NB4 (cell line): ENCODE measurements around the gene FBXL17.

Experiments used
- DNase-seq: peaks from one replicate; pipeline ENCODE4 v3.0.0; 2010; ENCODE audit warnings: low read depth
- H3K4me3 ChIP-seq: one replicate; pipeline ENCODE4 v1.5.1; 2011; ENCODE audit warnings: mild to moderate bottlenecking, low read depth, low read length, moderate library complexity
- MAX ChIP-seq: IDR thresholded peaks from 2 replicates; pipeline ENCODE4 v1.6.1; 2011; ENCODE audit warnings: low read depth, low read length
- MYC ChIP-seq: IDR thresholded peaks from 2 replicates; pipeline ENCODE4 v1.6.1; 2011; ENCODE audit warnings: low read depth, low read length
- POLR2A ChIP-seq: IDR thresholded peaks from 2 replicates; pipeline ENCODE4 v1.6.1; 2011; ENCODE audit warnings: mild to moderate bottlenecking; ENCODE audit not compliant: insufficient read length; ENCODE audit errors: extremely low read depth
- TF ChIP-seq, protein P1 (sequence below): IDR thresholded peaks from one replicate; pipeline ENCODE4 v1.5.1; 2012; ENCODE audit warnings: low read depth, low read length

FBXL17 gene

DNA sequence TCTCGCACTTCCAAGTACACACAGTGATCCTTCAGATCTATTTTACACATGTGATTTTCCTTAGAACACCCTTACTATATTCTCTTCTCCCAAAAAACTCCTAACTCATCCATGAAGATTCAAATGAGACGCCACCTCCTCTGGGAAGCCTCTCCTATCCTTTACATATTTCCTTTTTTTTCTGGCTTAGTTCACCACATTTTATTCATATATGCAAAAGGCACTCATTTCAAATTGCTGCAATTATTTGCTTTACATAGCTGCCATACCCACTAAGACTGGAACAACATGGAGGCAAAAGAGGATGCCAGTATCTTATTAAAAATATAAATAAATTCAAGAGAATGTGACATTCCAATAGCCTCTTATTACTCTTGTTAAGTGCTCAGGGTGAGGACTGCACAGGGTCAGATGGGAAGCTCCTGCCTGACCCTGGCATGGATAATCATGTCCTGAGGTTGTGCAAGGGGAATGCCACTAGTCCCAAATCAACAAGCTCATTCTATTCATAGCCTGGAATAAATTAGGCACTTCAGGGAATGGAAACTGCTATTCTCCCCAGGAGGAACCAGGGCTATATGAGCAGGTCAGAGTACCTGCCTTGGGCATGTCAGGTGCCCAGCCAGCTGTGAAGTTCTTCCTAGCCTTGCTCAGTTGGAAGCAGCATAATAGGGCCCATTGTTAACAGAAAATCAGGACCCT lies 262.9 kb downstream of the FBXL17 start:
- TF ChIP-seq, protein P1, sequence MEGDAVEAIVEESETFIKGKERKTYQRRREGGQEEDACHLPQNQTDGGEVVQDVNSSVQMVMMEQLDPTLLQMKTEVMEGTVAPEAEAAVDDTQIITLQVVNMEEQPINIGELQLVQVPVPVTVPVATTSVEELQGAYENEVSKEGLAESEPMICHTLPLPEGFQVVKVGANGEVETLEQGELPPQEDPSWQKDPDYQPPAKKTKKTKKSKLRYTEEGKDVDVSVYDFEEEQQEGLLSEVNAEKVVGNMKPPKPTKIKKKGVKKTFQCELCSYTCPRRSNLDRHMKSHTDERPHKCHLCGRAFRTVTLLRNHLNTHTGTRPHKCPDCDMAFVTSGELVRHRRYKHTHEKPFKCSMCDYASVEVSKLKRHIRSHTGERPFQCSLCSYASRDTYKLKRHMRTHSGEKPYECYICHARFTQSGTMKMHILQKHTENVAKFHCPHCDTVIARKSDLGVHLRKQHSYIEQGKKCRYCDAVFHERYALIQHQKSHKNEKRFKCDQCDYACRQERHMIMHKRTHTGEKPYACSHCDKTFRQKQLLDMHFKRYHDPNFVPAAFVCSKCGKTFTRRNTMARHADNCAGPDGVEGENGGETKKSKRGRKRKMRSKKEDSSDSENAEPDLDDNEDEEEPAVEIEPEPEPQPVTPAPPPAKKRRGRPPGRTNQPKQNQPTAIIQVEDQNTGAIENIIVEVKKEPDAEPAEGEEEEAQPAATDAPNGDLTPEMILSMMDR = no peak
- TF ChIP-seq POLR2A (no peak), MYC (no peak), MAX (no peak)
- no peak overlapping the region for H3K4me3 ChIP-seq
- no peak for DNase-seq

- TF ChIP-seq, protein P1 = no peak
- TF ChIP-seq MYC (no peak), MAX (no peak), POLR2A (no peak)
- no peak for DNase-seq
- H3K4me3 ChIP-seq = no peak overlapping the region
These were observed 266.2 kb downstream of the FBXL17 start for GRCh38 chr5:108115673-108116072.

- TF ChIP-seq MAX = no peak
- TF ChIP-seq, protein P1 = no peak
- TF ChIP-seq MYC = no peak
- TF ChIP-seq POLR2A = no peak
- H3K4me3 ChIP-seq = no peak overlapping the region
- no peak for DNase-seq
These were observed 267.9 kb downstream of the FBXL17 start for GRCh38 chr5:108113950-108114349.

DNA sequence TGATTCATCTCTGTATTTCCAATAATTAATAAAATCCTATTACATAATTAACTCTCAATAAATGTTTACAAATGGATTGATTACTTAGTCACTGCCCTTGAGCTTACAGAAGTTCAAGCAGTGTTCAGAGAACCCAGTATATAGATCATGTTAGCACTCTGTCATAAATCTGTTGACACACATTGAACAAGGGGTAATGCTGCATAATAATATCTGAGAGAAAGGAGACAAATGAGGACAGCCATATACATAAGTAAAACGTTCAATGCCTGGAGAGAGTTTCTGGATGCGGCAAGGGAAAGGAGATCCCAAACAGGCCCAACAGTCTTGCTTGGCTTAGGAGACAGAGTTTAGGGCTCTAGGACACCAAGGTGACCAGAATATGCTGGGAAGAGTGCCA lies 270.2 kb downstream of the FBXL17 start:
- TF ChIP-seq MAX = no peak
- no peak for TF ChIP-seq POLR2A
- TF ChIP-seq, protein P1 = no peak
- TF ChIP-seq MYC = no peak
- H3K4me3 ChIP-seq = no peak overlapping the region

GRCh38 chr5:108109059-108109458 lies 272.8 kb downstream of the FBXL17 start:
- TF ChIP-seq MAX (no peak), MYC (no peak)
- TF ChIP-seq, protein P1 = no peak
- no peak for DNase-seq
- no peak overlapping the region for H3K4me3 ChIP-seq

More for the DNA sequence above, 270.2 kb downstream of the FBXL17 start:
- DNase-seq = no peak
